Measurements from ENCODE around the gene MARCHF2.
"Not testable (repeated sequence)": the region's sequence is repeated elsewhere in the genome, so short reads cannot be mapped to it uniquely, and the experiment has no call there.

Gene MARCHF2

DNA sequence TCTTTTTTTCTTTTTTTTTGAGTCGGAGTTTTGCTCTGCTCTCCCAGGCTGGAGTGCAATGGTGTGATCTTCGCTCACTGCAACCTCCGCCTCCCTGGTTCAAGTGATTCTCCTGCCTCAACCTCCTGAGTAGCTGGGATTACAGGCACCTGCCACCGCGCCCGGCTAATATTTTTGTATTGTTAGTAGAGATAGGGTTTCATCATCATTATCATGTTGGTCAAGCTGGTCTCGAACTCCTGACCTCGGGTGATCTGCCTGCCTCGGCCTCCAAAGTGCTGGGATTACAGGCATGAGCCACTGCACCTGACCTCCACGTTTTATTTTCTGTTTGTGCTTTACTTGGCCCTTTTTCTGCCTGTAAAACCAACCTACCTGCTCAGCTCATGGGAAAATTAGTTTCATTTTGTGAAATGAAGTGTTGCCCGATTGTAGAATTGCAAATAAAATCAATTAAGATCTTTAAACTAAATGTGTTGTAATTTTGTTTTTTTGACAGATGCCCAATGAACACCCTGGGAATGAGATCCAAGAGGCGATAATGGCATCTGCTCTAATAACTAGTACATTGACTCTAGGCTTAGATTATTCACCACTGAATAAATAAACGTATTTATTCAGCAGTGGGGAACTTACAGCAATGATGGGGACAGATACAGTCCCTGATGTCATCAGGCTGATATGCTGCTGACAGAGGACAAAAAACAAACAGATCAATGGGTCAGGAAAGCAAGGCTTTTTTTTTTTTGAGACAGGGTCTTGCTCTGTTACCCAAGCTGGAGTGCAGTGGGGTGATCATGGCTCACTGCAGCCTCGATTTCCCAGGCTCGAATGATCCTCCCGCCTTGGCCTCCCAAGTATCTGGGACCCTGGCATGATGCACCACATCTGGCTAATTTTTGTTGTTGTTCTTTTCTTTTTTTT lies 25.2 kb upstream of the MARCHF2 start:
- no peak for DNase-seq

- DNase-seq, result no peak
Measured at GRCh38 chr19:8388612-8388958, 24.5 kb upstream of the MARCHF2 start.

DNA sequence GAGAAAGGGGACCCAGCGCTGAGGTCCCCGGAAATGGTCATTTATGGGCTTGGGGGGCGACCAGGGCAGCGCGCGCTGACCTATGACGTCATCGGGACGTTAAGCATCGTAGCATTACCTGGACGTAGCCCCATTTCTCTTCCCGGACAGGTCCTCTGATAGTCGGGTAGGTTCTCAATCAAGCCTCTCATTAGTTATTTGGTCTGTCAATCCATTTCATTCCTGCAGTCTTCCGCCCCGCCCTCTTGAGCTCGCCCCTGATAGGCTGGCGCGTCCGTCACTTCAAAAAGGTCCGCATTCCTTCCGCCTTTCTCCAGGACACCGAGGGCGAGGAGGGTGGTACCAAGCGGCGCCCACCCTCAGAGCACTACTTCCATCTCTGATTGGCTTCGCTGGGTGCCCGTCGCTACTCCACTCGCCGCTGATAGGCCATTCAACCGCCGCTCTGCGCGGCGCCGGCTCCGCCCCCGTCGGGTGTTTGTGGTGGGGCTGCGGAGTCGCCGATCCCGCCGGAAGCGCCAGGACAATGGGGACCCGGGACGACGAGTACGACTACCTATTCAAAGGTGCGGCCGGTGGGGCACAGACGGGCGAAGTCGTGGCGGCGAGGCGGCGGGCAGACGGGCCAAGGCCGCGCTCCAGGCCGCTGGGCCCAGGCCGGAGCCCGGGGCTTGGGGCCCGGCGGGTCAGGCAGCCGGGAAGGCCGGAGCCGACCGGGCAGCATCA lies 23.1 kb upstream of the MARCHF2 start, which contains the start of gene RAB11B:
TSS of gene RAB11B (plus strand) at position 470 of the 726 bp plus-strand sequence. CDS start at position 527, 57 bp downstream.
- DNase-seq, result peak; percentile 98

DNA sequence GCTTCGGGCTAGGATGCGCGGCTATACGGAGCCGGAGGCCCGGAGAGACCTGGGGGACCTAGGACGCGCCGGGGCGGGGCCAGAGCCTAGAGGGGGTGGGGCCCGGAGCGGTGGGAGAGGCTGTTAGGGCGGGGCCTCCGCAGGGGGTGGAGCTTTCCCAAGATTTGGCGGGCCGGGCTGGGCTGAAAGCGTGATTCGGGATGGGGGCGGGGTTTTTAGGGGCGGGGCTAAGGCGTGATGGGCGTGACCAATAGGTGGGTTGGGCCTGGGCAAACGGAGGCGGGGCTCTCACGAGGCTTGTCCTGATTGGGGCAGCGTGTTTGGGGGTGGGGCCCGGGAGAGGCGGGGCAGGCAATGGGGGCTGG lies 22.5 kb upstream of the MARCHF2 start:
- peak; percentile 94 for DNase-seq

- no peak for DNase-seq
Measured at GRCh38 chr19:8391198-8392016, 21.7 kb upstream of the MARCHF2 start.

DNA sequence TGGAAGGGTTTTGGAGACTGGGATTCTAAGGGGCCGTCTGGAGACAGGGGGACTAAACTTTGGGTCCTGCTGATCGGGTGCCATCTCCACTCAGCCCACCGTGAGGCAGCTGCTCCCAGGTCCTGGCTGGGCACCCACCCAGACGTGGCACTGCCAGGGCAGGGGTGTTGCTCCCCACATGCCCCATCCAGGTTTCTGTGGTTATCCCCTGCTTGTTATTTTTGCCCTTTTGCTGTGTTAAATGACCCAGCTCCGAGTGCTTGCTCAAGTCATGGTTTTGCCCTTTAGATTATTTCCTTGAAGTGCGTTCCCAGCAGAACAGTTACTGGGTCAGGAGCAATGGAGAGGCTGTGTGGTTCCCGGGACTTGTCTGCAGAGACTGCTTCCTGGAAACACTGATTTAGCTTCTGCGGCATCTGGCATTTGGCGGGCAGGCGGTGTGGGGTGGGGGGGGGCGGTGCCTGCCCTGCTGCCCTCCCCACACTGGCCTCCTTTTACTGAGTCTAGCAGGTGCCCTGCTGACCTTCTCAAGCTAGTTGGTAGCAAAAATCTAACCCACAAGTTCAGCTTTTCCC lies 21.0 kb upstream of the MARCHF2 start:
- no peak for DNase-seq

DNA sequence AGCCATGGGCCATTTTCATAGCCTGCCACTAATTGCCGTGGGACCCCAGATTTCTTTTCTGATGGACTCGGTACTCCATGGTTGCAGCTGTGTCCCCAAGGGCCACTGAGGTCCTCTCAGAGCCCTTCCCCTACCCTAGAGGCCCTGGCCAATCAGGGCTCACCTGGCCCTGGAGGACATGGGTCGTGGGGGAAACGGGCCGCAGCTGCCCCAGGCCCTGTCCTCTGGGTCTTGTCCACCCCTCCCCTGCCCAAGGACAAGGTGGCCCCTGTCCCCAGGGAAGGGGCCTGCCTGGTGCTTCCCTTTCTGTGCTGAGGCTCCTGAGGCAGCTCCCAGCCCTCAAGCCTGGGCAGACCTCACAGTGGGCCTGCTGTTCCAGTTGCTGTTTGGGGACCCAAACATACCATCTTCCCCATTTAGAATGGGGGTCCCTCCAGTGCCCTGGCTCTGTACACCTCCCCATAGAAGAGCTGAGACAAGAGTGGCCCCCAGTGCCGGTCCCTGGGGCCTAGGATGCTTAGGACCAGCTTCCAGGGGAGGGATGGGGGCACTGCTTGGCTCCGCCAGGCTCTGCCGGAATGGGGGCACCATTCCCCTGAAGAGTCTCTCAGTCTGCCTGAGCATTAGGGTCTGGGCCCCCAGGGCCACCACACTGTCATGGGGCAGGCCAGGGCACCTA lies 19.8 kb upstream of the MARCHF2 start:
- DNase-seq, result no peak

- DNase-seq, result no peak
Measured at GRCh38 chr19:8393871-8394250, 19.2 kb upstream of the MARCHF2 start.

GRCh38 chr19:8395621-8396082 lies 17.5 kb upstream of the MARCHF2 start:
- DNase-seq, result no peak

- no peak for DNase-seq
Measured at GRCh38 chr19:8396185-8396562, 16.9 kb upstream of the MARCHF2 start.

DNA sequence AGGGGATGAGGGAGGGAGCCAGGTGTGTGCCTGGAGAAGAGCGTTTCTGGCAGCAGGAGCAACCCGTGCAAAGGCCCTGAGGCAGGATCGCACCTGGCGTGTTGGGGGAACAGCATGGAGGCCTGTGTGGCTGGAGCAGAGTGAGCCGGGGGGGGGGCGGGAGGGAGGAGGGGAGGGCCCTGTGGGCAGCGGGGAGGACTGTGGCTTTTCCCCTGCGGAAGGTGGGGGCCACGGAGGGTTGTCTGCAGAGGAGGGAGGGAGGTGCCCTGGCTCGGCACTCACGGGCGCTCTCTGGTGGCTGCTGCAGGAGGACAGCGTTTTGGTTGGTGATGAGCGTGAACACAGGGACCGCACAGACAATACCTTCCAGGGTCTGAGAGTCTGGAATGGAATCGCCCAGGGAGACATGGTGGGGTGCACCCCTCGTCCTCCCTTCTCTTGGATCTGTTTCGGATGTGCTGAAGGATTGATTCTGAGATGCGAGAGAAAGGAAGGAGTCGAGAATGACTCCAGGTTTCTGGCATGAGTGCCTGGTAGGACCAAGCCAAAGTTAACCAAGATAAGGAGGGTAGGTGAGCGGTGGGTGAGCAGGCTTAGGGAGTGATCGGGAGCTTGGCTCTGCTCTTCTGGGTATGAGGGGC lies 16.4 kb upstream of the MARCHF2 start:
- peak; percentile 76 for DNase-seq

- DNase-seq, result no peak
Measured at GRCh38 chr19:8397271-8397670, 15.8 kb upstream of the MARCHF2 start.

DNA sequence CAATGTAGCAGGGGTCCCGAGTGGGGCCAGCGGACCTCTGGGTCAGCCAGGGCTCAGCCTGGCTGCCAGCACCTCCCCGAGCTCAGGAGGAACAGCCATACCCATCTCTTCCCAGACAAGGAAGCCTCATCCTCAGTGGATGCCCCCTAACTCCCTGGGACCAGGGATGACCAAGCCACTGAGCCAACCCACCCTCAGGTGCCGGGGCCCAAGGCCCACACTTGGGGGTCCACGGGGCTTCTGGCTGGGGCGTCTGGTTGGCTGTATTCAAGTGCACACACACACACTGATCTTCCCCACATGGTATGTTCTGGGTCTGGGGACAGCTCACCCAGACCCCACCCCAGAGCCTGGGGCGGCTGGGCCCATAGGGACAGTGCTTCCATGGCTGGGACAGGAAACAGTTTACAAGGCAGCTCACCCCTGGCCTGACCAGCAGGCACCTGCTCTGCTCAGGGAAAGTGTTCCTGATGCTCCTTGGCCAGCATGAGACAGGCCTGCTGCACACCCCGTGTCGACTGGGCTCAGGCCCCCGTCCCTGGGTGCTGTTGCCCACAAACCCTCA lies 15.3 kb upstream of the MARCHF2 start:
- no peak for DNase-seq

DNA sequence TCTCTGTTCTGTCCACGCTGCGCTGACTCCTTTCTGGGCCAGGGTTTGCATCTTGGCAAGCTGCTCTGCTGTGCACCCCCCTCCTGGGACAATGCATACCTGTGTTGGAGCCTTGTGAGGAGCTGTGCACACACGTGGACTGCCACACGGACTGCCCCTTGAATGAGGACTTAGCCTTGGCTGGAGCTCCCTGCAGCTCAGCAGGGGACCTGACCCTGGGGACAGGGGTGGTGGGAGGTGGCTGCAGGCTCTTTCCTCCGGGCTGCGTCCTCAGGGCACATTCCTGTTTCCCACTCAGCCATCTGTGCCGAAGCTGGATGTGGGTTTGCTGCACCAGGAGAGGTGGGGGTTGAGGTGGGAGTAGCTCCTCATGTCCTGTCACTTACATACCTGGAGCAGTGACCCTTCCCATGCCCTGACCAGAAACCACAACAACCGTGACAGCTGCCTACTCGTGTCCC lies 14.8 kb upstream of the MARCHF2 start:
- no peak for DNase-seq

GRCh38 chr19:8399681-8400188 lies 13.4 kb upstream of the MARCHF2 start:
- DNase-seq, result no peak

GRCh38 chr19:8401981-8402411 lies 11.1 kb upstream of the MARCHF2 start:
- DNase-seq, result no peak

DNA sequence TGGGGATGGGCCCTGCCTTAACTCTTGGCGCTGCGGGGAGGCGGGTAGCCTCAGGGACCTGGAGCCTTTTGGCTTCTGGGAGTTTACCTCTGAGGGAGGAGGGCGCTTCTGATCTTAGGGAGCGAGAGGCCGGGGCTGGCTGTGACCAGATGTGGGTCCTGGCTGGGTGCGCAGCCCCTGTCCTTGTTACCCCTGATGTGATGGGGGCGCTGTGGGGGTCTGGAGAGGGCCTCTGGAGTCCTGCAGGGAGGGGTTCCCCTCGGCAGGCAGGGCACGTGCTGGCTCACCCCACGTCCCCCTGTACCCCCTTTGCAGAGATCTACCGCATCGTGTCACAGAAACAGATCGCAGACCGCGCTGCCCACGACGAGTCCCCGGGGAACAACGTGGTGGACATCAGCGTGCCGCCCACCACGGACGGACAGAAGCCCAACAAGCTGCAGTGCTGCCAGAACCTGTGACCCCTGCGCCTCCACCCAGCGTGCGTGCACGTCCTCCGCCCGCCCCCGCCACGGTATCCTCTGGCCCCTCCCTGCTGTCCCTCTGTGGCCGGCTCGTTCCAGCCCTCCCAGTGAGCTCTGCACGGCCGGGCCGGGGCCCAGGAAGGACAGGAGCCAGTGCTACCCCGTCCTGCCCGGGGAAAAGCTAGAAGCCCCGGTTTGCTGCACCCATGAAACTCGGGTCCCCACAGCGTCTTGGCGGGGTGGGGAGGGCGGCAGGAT lies 9.8 kb upstream of the MARCHF2 start:
- no peak for DNase-seq

- no peak for DNase-seq
Measured at GRCh38 chr19:8403820-8404109, 9.3 kb upstream of the MARCHF2 start.

DNA sequence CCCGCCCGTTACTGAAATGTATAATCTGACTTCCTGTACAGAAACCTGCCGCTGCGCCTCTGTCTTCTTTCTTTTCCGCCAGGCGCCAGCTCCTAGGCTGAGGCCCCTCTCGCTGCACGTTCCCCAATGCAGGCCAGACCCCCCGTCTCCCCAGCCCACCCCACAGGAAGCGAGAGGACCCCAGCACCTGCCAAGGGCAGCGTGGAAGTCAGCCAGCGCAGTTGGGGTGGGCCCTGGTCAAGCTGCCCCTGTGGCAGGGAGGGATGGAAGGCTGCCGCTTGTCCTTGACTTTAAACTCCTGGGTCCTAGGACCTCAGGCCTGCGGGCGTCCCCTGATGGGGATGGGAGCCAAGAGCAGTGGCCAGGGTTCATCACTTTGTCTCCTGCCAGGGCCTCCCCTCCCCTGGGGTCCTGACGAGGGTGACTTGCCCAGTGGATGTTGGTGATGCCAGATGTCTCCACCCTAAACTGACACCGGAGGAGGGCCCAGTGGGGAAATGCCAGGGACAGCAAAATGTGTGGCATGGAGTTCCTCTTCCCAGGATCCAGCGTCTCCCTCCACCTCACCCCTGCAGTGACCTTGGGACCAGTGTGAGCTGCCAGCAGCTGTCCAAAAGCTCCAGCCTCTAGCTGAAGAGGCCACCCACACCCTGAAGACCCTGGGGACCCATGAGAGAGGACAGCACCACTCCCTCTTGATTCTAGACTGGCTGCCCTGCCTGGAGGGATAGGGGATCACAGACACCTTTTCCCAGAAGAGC lies 8.5 kb upstream of the MARCHF2 start:
- DNase-seq, result no peak

DNA sequence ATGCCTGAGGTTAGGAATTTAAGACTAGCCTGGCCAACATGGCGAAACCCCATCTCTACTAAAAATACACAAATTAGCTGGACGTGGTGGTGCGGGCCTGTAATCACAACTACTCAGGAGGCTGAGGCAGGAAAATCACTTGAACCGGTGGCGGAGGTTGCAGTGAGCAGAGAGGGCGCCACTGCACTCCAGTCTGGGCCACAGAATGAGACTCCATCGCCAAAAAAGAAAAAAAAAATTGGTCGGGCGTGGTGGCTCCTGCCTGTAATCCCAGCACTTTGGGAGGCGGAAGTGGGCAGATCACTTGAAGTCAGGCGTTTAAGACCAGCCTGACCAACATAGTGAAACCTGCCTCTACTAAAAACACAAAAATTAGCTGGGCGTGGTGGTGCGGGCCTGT lies 2.4 kb upstream of the MARCHF2 start:
- DNase-seq, result not testable (repeated sequence)
